Adrenal gland (tissue), 5 donors: ENCODE results near the gene ESPNL.

ENCODE experiments used
- CTCF ChIP-seq, 6 experiments: fragments of 450-650 bp in 4 of 6; fragments of 200-600 bp in 2 of 6; sonication (generic) in 1 of 6; IDR thresholded peaks; 1 replicate in 5 of 6; 2 replicates in 1 of 6; pipeline versions ENCODE4 v1.5.1 to v1.8.0; 2016 to 2021; ENCODE audit warnings: antibody characterized with exemption in 6 of 6, mild to moderate bottlenecking in 2 of 6, moderate library complexity in 1 of 6
- POLR2A ChIP-seq, 2 donors: fragments of 450-650 bp; IDR thresholded peaks; one replicate each; pipeline ENCODE4 v1.6.1; 2017; ENCODE audit warnings: antibody characterized with exemption in 2 of 2, mild to moderate bottlenecking in 2 of 2, moderate library complexity in 1 of 2
- donor health status: DM: no; HTN: no; CAD: no.

GRCh38 chr2:238154570-238154969 is 54.4 kb downstream of the ESPNL start:
- TF ChIP-seq CTCF (IDR thresholded peaks at IDR 0.05) (no peak), POLR2A (IDR thresholded peaks at IDR 0.05) (no peak)
